ENCODE results near the gene TM9SF1. TPM values are rescaled to one million over a fixed set of nuclear protein-coding genes. Genes with fewer than 3 reads are reported as not detected.
A peak's percentile ranks its signal among the peaks of the same experiment; 100 is the strongest.

Gene TM9SF1
- total and polyA plus RNA-seq, 7 donors, result 7.9 to 37.2 (median 33.5) TPM

DNA sequence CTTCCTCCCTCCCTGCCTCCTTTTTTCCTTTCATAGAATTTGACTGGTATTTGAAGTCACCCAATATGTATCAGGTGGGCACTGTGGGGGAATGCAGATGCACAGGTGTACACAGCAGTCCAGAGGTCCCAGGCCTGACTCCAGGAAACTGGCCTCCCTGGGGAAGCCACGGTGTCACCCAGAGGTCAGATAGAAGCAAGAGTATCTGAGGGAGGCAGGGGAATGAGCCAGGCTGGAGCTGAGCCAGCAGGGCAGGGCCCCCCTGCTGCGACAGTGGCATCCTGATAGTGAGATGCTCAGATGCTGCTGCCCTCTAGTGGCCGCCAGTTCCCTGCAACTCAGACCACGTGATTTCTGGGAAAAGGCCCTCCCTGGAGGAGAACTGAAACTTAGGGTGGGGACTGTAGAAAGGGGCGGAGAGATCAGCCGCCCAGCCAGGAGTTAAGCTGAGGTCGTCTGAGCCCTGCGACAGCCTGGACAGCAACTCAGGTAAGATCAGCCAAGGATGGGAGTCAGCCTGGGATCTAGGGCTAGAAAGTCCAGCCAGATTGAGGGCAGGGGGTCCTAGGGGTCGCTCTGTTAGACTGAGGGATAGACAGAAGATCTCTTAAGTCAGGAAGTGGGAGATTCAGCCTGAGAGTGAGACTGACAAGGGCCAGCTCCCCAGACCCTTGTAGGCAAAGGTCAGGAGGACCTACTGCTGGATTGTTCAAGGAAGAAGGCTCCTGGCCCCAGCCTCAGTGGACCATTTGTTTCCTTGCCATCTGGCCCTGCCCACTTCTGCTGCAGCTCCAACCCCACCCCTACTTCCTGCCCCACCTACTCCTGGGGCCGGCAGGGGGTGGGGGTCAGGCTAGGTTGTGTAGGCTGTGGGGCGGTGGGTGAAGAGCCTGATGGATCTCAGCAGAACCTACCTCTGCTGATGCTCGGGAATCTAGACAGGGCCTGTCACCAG lies 34.1 kb downstream of the TM9SF1 start, which contains the start of gene IRF9:
IRF9 (plus strand) TSS at position 416 of the 955 bp plus-strand sequence. CDS start 880 bp downstream, outside the sequence.
- Histone ChIP-seq H3K27me3 (no peaks in the 10 kb centered on the region), H3K4me3 (peak within 1 kb of the TSS; percentile 55 to 77 (median 63)), H3K4me1 (peaks cover 0 to 40% (median 28%) of the 10 kb centered on the region in 4 donors), H3K27ac (peak within 1 kb of the TSS; percentile 90 to 97 (median 92)), H3K36me3 (peaks cover 41 to 73% (median 52%) of the 10 kb centered on the region in 4 donors), H3K9me3 (no peaks in the 10 kb centered on the region)
- TF ChIP-seq, protein P1, sequence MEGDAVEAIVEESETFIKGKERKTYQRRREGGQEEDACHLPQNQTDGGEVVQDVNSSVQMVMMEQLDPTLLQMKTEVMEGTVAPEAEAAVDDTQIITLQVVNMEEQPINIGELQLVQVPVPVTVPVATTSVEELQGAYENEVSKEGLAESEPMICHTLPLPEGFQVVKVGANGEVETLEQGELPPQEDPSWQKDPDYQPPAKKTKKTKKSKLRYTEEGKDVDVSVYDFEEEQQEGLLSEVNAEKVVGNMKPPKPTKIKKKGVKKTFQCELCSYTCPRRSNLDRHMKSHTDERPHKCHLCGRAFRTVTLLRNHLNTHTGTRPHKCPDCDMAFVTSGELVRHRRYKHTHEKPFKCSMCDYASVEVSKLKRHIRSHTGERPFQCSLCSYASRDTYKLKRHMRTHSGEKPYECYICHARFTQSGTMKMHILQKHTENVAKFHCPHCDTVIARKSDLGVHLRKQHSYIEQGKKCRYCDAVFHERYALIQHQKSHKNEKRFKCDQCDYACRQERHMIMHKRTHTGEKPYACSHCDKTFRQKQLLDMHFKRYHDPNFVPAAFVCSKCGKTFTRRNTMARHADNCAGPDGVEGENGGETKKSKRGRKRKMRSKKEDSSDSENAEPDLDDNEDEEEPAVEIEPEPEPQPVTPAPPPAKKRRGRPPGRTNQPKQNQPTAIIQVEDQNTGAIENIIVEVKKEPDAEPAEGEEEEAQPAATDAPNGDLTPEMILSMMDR (IDR thresholded peaks at IDR 0.05), result peak; percentile 91 to 96 (median 94)
- TF ChIP-seq POLR2AphosphoS5 (IDR thresholded peaks at IDR 0.05) (peak; percentile 68 to 93 (median 83)), EP300 (IDR thresholded peaks at IDR 0.05) (peak in 2 of 4 donors; percentile 34 to 86), POLR2A (IDR thresholded peaks at IDR 0.05) (peak; percentile 25 to 48)
- DNase-seq, result peak; percentile 98
- 0% methylated on average over 12 of the region's 12 CpGs for WGBS, 2 donors
- intact Hi-C loops (cut with DNase I), result loop anchor here (1.0 to 2.0 kb wide), 3 partner anchors 14 to 47 kb away; partner anchors contain the start of genes DCAF11, IPO4, NRL and PSME2

DNA sequence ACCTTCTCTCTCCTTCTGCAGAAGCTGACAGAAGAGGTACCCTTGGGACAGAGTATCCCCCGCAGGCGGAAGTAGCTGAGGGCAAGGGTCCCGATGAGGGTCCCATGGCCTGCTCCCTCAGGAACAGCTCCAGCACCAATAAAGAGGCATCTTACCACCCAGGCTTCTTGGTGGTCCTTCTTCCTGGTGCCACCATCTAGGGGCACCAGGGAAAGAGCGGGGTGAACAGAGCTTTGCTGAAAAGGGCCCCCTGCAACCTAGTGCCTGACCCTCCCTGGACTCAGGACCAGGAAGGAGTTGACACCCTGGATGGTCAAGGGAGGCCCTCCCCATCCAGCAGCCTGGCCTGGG lies 34.8 kb downstream of the TM9SF1 start:
- Histone ChIP-seq H3K9me3 (no peaks in the 10 kb centered on the region), H3K4me1 (peaks cover 0 to 40% (median 28%) of the 10 kb centered on the region in 4 donors), H3K4me3 (no peak overlapping the region), H3K27ac (peak overlapping the region; percentile 90 to 97 (median 92)), H3K36me3 (peaks cover 46 to 73% (median 53%) of the 10 kb centered on the region in 4 donors), H3K27me3 (no peaks in the 10 kb centered on the region)
- 91 to 96% methylated on average over 4 of the region's 4 CpGs for WGBS, 2 donors
- no peak for DNase-seq
- no peak for TF ChIP-seq POLR2AphosphoS5 (IDR thresholded peaks at IDR 0.05)
- intact Hi-C loops (cut with DNase I), result loop anchor here (2.0 kb wide), 2 partner anchors 14 to 28 kb away; partner anchors contain the start of genes IPO4, PSME2 and RNF31

DNA sequence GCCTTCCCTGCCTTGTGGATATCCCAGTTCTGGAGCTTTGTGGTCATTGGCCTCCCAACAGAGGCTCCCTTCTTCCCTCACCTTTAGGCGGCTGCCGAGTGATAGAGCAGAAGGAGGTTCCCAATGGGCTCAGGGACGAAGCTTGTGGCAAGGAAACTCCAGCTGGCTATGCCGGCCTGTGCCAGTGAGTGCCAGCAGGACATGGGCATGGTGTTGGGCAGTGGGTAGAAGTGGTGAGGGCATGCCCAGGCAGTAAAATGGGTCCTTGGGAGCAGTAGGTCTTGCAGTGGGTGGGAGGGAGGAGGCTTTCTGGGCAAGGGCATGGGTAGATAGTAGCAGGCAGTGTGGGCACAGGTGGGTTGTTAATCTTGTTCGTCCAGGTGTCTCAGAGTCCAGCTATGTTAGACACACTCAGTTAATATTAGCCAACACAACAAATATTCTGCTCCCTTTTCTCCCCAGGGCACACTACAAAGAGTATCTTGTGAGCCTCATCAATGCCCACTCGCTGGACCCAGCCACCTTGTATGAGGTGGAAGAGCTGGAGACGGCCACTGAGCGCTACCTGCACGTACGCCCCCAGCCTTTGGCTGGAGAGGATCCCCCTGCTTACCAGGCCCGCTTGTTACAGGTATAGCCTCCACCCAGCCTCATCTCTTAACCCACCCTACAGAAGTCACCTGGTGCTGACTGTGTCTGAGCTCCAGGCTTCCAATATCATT lies 35.3 kb downstream of the TM9SF1 start:
- no peak for TF ChIP-seq POLR2A (IDR thresholded peaks at IDR 0.05)
- TF ChIP-seq, protein P1 (IDR thresholded peaks at IDR 0.05), result peak in 1 of 4 experiments; percentile 10
- Histone ChIP-seq H3K9me3 (no peaks in the 10 kb centered on the region), H3K36me3 (peaks cover 45 to 73% (median 53%) of the 10 kb centered on the region in 4 donors), H3K27ac (peak overlapping the region; percentile 90 to 97 (median 92)), H3K27me3 (no peaks in the 10 kb centered on the region), H3K4me3 (no peak overlapping the region), H3K4me1 (peaks cover 0 to 40% (median 28%) of the 10 kb centered on the region in 4 donors)
- no peak for DNase-seq
- intact Hi-C loops (cut with DNase I), result loop anchor here (2.0 kb wide), 2 partner anchors 13 to 29 kb away; partner anchors contain the start of genes IPO4, PSME2 and RNF31
- 90 to 92% methylated on average over 11 of the region's 11 CpGs for WGBS, 2 donors

DNA sequence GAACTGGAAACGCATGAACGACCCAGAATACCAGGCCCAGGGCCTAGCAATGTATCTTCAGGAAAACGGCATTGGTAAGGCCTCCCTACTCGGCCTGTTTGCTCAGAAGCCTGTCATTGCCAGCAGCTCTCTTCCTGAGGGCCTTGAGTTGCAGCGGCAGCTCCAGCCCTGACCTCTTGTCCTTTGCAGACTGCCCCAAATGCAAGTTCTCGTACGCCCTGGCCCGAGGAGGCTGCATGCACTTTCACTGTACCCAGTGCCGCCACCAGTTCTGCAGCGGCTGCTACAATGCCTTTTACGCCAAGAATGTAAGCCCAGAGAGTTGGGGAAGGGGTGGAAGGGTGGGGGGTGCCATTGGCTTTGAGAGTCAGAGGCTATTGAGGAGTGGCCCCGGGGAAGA lies 37.9 kb downstream of the TM9SF1 start:
- WGBS, 2 donors, result 93 to 95% methylated on average over 12 of the region's 12 CpGs
- Histone ChIP-seq H3K27ac (no peak overlapping the region), H3K4me1 (peaks cover 0 to 15% (median 14%) of the 10 kb centered on the region in 4 donors), H3K36me3 (peaks cover 38 to 70% (median 49%) of the 10 kb centered on the region in 4 donors), H3K9me3 (no peaks in the 10 kb centered on the region), H3K4me3 (no peak overlapping the region), H3K27me3 (no peaks in the 10 kb centered on the region)
- intact Hi-C loops (cut with DNase I), result no loop called here
- no peak for DNase-seq
- no peak for TF ChIP-seq POLR2AphosphoS5 (IDR thresholded peaks at IDR 0.05)
- TF ChIP-seq, protein P1 (IDR thresholded peaks at IDR 0.05), result no peak
- TF ChIP-seq EP300 (IDR thresholded peaks at IDR 0.05), result no peak
- TF ChIP-seq POLR2A (IDR thresholded peaks at IDR 0.05), result no peak

All from sigmoid colon (tissue), 7 donors.